IMR-90 (cell line): ENCODE measurements around the gene HCN3. TPM values are rescaled to one million over a fixed set of nuclear protein-coding genes. Genes with fewer than 3 reads are reported as not detected.

Experiments used
- ATAC-seq: fragments of 200-7000 bp; cut with Tn5 transposase; 2 replicates; pipeline ENCODE4 v1.9.1; 2020; ENCODE audit warnings: low read depth, mild to moderate bottlenecking, moderate library complexity
- BruUV-seq: library from RNA; stranded (reverse); fragments of 400-500 nt; replicated peaks from 2 replicates; lab custom pipeline; 2021; lab: Mats Ljungman, UMichigan
- CTCF ChIA-PET: fragments of 300-600 bp; formaldehyde crosslinking; extraction: SDS; loops from one replicate; lab custom pipeline; 2021; ENCODE audit warnings: antibody characterized with exemption; lab: Yijun Ruan, JAX
- POLR2A ChIA-PET: fragments of 300-600 bp; sonication (Branson Sonifier 250); formaldehyde crosslinking; loops from one replicate; lab custom pipeline; 2022; ENCODE audit warnings: antibody characterized with exemption; ENCODE audit not compliant: unreplicated experiment; lab: Charles Lee
- DNase-seq: peaks from one replicate; pipeline ENCODE4 v3.0.0; 2013
- H2AFZ ChIP-seq: replicated peaks from 2 replicates; pipeline ENCODE3; 2013; ENCODE audit warnings: low read length, mild to moderate bottlenecking; ENCODE audit not compliant: poor library complexity
- H2AK5ac ChIP-seq: 2 replicates; pipeline ENCODE4 v1.6.1; 2013; ENCODE audit warnings: low read depth, low read length, inconsistent platforms
- H2AK9ac ChIP-seq: replicated peaks from 2 replicates; pipeline ENCODE3; 2013; ENCODE audit warnings: mild to moderate bottlenecking, low read depth, low read length, moderate library complexity; ENCODE audit not compliant: poor library complexity
- H2BK120ac ChIP-seq: 2 replicates; pipeline ENCODE4 v1.6.1; 2013; ENCODE audit warnings: low read depth, low read length, inconsistent platforms
- H2BK15ac ChIP-seq: 3 replicates; pipeline ENCODE4 v1.6.1; 2013; ENCODE audit warnings: low read depth, low read length, inconsistent platforms
- H2BK20ac ChIP-seq: 2 replicates; pipeline ENCODE4 v1.6.1; 2013; ENCODE audit warnings: low read depth, mild to moderate bottlenecking, inconsistent platforms, low read length, moderate library complexity
- H2BK5ac ChIP-seq: 2 replicates; pipeline ENCODE4 v1.6.1; 2013; ENCODE audit warnings: mild to moderate bottlenecking, low read depth, low read length, inconsistent platforms; ENCODE audit not compliant: poor library complexity, severe bottlenecking
- H3K14ac ChIP-seq: replicated peaks from 2 replicates; pipeline ENCODE4 v1.6.1; 2013; ENCODE audit warnings: low read depth, low read length, inconsistent platforms
- H3K18ac ChIP-seq: 2 replicates; pipeline ENCODE4 v1.6.1; 2013; ENCODE audit warnings: low read depth, low read length, control low read depth
- H3K23ac ChIP-seq: 2 replicates; pipeline ENCODE4 v1.6.1; 2013; ENCODE audit warnings: low read depth, low read length, inconsistent platforms
- H3K27ac ChIP-seq: 2 replicates; pipeline ENCODE4 v1.5.1; 2013; ENCODE audit warnings: mild to moderate bottlenecking, control low read depth, low read length; ENCODE audit not compliant: insufficient read depth
- H3K27me3 ChIP-seq: 2 replicates; pipeline ENCODE4 v1.6.1; 2013; ENCODE audit warnings: low read length; ENCODE audit not compliant: control insufficient read depth, insufficient read depth
- H3K36me3 ChIP-seq: 2 replicates; pipeline ENCODE4 v1.6.1; 2013; ENCODE audit warnings: low read length, mixed read lengths; ENCODE audit not compliant: control insufficient read depth, insufficient read depth
- H3K4ac ChIP-seq: 2 replicates; pipeline ENCODE4 v1.6.1; 2013; ENCODE audit warnings: low read depth, low read length, inconsistent platforms
- H3K4me1 ChIP-seq: 2 replicates; pipeline ENCODE4 v1.6.1; 2013; ENCODE audit warnings: low read length, mixed read lengths; ENCODE audit not compliant: control insufficient read depth, insufficient read depth
- H3K4me2 ChIP-seq: 2 replicates; pipeline ENCODE4 v1.6.1; 2013; ENCODE audit warnings: low read depth, mild to moderate bottlenecking, control low read depth, low read length, moderate library complexity
- H3K4me3 ChIP-seq: 2 replicates; pipeline ENCODE4 v1.5.1; 2013; ENCODE audit warnings: low read depth, mild to moderate bottlenecking, control low read depth, low read length, moderate library complexity; ENCODE audit not compliant: insufficient read depth
- H3K56ac ChIP-seq: 2 replicates; pipeline ENCODE4 v1.6.1; 2013; ENCODE audit warnings: low read length, inconsistent platforms; ENCODE audit not compliant: insufficient read depth; ENCODE audit errors: extremely low read depth
- H3K79me1 ChIP-seq, 2 experiments: 2 replicates each; pipeline ENCODE4 v1.6.1; 2013; ENCODE audit warnings: low read length in 2 of 2, inconsistent platforms in 1 of 2, low read depth in 1 of 2
- H3K9ac ChIP-seq: 2 replicates; pipeline ENCODE4 v1.6.1; 2013; ENCODE audit warnings: low read depth, low read length, control low read depth
- H3K9me1 ChIP-seq: 2 replicates; pipeline ENCODE4 v1.6.1; 2013; ENCODE audit warnings: low read length, inconsistent platforms; ENCODE audit not compliant: insufficient read depth
- H3K9me3 ChIP-seq: 2 replicates; pipeline ENCODE4 v1.6.1; 2013; ENCODE audit warnings: low read length; ENCODE audit not compliant: control insufficient read depth, insufficient read depth
- H4K20me1 ChIP-seq: 2 replicates; pipeline ENCODE4 v1.6.1; 2013; ENCODE audit warnings: low read length, inconsistent platforms; ENCODE audit not compliant: insufficient read depth
- H4K5ac ChIP-seq: 2 replicates; pipeline ENCODE4 v1.6.1; 2013; ENCODE audit warnings: mild to moderate bottlenecking, low read depth, low read length, control low read depth
- H4K8ac ChIP-seq, 2 experiments: 2 replicates each; pipeline ENCODE4 v1.6.1; 2013; ENCODE audit warnings: low read depth in 2 of 2, low read length in 2 of 2, control low read depth in 1 of 2, inconsistent platforms in 1 of 2
- H4K91ac ChIP-seq: 2 replicates; pipeline ENCODE4 v1.6.1; 2013; ENCODE audit warnings: low read depth, low read length, inconsistent platforms; ENCODE audit not compliant: insufficient read depth
- CEBPB ChIP-seq: IDR thresholded peaks from 2 replicates; pipeline ENCODE4 v1.6.1; 2012; ENCODE audit warnings: low read depth, low read length, improper control_type of control experiment
- FOS ChIP-seq: fragments of 150-350 bp; IDR thresholded peaks from 2 replicates; pipeline ENCODE4 v1.6.1; 2016; ENCODE audit warnings: low read depth, low read length
- MAFK ChIP-seq: IDR thresholded peaks from 2 replicates; pipeline ENCODE4 v1.6.1; 2012; ENCODE audit warnings: low read depth, low read length, improper control_type of control experiment
- MAZ ChIP-seq: IDR thresholded peaks from 2 replicates; pipeline ENCODE4 v1.6.1; 2012; ENCODE audit warnings: low read depth, mild to moderate bottlenecking, low read length, improper control_type of control experiment, moderate library complexity, borderline replicate concordance
- MXI1 ChIP-seq: IDR thresholded peaks from 2 replicates; pipeline ENCODE4 v1.6.1; 2012; ENCODE audit warnings: low read depth, mild to moderate bottlenecking, low read length, moderate library complexity, borderline replicate concordance
- NFE2L2 ChIP-seq: fragments of 150-350 bp; IDR thresholded peaks from 2 replicates; pipeline ENCODE4 v1.6.1; 2016; ENCODE audit warnings: low read depth, mild to moderate bottlenecking, low read length
- POLR2A ChIP-seq: IDR thresholded peaks from 2 replicates; pipeline ENCODE4 v1.6.1; 2012; ENCODE audit warnings: mild to moderate bottlenecking, low read depth, low read length
- RAD21 ChIP-seq: IDR thresholded peaks from 2 replicates; pipeline ENCODE4 v1.6.1; 2012; ENCODE audit warnings: low read length, improper control_type of control experiment
- RCOR1 ChIP-seq: IDR thresholded peaks from 2 replicates; pipeline ENCODE4 v1.6.1; 2012; ENCODE audit warnings: mild to moderate bottlenecking, low read length, improper control_type of control experiment; ENCODE audit not compliant: insufficient replicate concordance
- RFX5 ChIP-seq: IDR thresholded peaks from 2 replicates; pipeline ENCODE4 v1.8.0; 2012; ENCODE audit warnings: low read depth, mild to moderate bottlenecking, low read length, moderate library complexity
- SMC3 ChIP-seq: fragments of 150-350 bp; IDR thresholded peaks from 2 replicates; pipeline ENCODE4 v1.6.1; 2016; ENCODE audit warnings: low read depth, mild to moderate bottlenecking, antibody characterized with exemption, low read length, moderate library complexity
- WGBS, 2 experiments: methylation state at CpG; one replicate each; pipeline versions ENCODE4 v1.1.5 to v1.1.7; 2013; ENCODE audit warnings: missing lambda C conversion rate in 2 of 2; ENCODE audit not compliant: insufficient read length in 1 of 2; ENCODE audit errors: extremely low coverage in 2 of 2; 5-methylcytosine and 5-hydroxymethylcytosine counted together
- dilution Hi-C: fragments of 300-500 bp; cut with HindIII; formaldehyde crosslinking; loops from one replicate; pipeline ENCODE4 v1.14.3; 2018; ENCODE audit warnings: low sequenced_read_pairs; ENCODE audit not compliant: unreplicated experiment
- in situ Hi-C: fragments of 300-500 bp; cut with MboI; formaldehyde crosslinking; loops from 3 replicates; pipeline ENCODE4 v1.14.3; 2019; ENCODE audit warnings: low sequenced_read_pairs, inconsistent platforms, mixed read lengths
- intact Hi-C: fragments of 100-400 bp; cut with micrococcal nuclease; formaldehyde crosslinking; loops from 2 replicates; pipeline ENCODE4 v1.10.0; 2022
- polyA plus RNA-seq, 3 experiments: library from polyadenylated mRNA; depleted of rRNA; stranded (reverse); fragments of >200 nt; gene quantifications; 2 replicates each; pipeline ENCODE4 v1.2.3, GENCODE V29; 2012; ENCODE audit warnings: low replicate concordance in 1 of 3
- total RNA-seq: library from RNA; depleted of rRNA; stranded (reverse); fragments of >200 nt; gene quantifications from 2 replicates; pipeline ENCODE4 v1.2.3, GENCODE V29; 2012
- TF ChIP-seq, protein P1 (sequence below): conservative IDR thresholded peaks from 2 replicates; pipeline ENCODE4 v1.5.1; 2012; ENCODE audit warnings: mild to moderate bottlenecking, low read depth, low read length, improper control_type of control experiment
- TF ChIP-seq, protein P2 (sequence below): fragments of 150-350 bp; IDR thresholded peaks from 2 replicates; pipeline ENCODE4 v1.6.1; 2017; ENCODE audit warnings: mild to moderate bottlenecking, antibody characterized with exemption, low read length, low read depth
- TF ChIP-seq, protein P3 (sequence below): fragments of 150-350 bp; IDR thresholded peaks from 2 replicates; pipeline ENCODE4 v1.6.1; 2016; ENCODE audit warnings: low read depth, mild to moderate bottlenecking, low read length, moderate library complexity, borderline replicate concordance

Gene HCN3
- total and polyA plus RNA-seq, 2 of the 4 experiments (the other 2 are of a cell fraction), result 0.36 to 2.7 TPM

DNA sequence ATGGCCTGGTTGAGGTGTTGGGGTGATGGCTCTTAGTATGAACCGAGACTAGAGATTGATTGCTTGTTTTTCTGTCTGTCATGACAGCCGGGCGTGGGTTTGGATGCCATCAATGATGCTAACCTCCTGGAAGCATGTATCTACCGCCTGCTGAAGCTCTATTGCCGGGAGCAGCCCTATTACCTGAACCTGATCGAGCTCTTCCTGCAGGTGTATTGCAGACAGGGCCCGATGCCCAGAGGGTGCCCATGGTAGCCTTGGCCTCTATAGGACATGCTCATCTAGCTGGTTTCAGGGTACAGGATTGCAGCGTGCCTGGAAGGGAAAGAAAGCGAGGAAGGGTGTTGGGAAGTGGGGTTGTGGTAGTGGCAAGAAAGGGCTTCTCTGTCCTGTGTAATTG is 40.8 kb downstream of the HCN3 start:
- Histone ChIP-seq H3K18ac (no peak overlapping the region), H2AK5ac (no peak overlapping the region), H3K4me3 (no peak overlapping the region), H3K14ac (no peak overlapping the region), H3K4ac (no peak overlapping the region), H2AFZ (no peak overlapping the region), H3K56ac (no peak overlapping the region), H3K23ac (no peak overlapping the region), H4K20me1 (no peaks in the 10 kb centered on the region), H3K4me2 (no peak overlapping the region), H2AK9ac (no peak overlapping the region), H3K79me1 (peaks cover 0 to 52% of the 10 kb centered on the region in 2 experiments; a peak in 3 of 4 replicates), H3K9ac (no peak overlapping the region), H3K4me1 (peaks cover 9% of the 10 kb centered on the region; the same call in 1 of the 2 replicates), H3K9me3 (no peaks in the 10 kb centered on the region), H3K9me1 (peaks cover 13% of the 10 kb centered on the region; the same call in 1 of the 2 replicates), H4K8ac (no peak overlapping the region), H2BK120ac (no peak overlapping the region), H2BK5ac (no peak overlapping the region), H2BK15ac (no peak overlapping the region), H2BK20ac (no peak overlapping the region), H3K27me3 (no peaks in the 10 kb centered on the region), H4K5ac (no peak overlapping the region), H3K27ac (no peak overlapping the region), H3K36me3 (peaks cover 20% of the 10 kb centered on the region), H4K91ac (no peak overlapping the region)
- CTCF ChIA-PET, result no interaction called here
- in situ Hi-C loops (loop anchor here (5.0 kb wide), 1 partner anchor 41 kb away; the partner anchor contains the start of gene HCN3), intact Hi-C loops (no loop called here), dilution Hi-C loops (no loop called here)
- no peak for ATAC-seq
- BruUV-seq, result no TSS peak
- no peak for TF ChIP-seq CEBPB
- TF ChIP-seq SMC3, result no peak
- TF ChIP-seq, protein P1, sequence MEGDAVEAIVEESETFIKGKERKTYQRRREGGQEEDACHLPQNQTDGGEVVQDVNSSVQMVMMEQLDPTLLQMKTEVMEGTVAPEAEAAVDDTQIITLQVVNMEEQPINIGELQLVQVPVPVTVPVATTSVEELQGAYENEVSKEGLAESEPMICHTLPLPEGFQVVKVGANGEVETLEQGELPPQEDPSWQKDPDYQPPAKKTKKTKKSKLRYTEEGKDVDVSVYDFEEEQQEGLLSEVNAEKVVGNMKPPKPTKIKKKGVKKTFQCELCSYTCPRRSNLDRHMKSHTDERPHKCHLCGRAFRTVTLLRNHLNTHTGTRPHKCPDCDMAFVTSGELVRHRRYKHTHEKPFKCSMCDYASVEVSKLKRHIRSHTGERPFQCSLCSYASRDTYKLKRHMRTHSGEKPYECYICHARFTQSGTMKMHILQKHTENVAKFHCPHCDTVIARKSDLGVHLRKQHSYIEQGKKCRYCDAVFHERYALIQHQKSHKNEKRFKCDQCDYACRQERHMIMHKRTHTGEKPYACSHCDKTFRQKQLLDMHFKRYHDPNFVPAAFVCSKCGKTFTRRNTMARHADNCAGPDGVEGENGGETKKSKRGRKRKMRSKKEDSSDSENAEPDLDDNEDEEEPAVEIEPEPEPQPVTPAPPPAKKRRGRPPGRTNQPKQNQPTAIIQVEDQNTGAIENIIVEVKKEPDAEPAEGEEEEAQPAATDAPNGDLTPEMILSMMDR, result no peak
- TF ChIP-seq, protein P2, sequence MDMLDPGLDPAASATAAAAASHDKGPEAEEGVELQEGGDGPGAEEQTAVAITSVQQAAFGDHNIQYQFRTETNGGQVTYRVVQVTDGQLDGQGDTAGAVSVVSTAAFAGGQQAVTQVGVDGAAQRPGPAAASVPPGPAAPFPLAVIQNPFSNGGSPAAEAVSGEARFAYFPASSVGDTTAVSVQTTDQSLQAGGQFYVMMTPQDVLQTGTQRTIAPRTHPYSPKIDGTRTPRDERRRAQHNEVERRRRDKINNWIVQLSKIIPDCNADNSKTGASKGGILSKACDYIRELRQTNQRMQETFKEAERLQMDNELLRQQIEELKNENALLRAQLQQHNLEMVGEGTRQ, result no peak
- TF ChIP-seq MXI1, result no peak
- no peak for TF ChIP-seq RAD21
- no peak for TF ChIP-seq RFX5
- TF ChIP-seq FOS, result no peak
- TF ChIP-seq MAZ, result no peak
- TF ChIP-seq, protein P3, sequence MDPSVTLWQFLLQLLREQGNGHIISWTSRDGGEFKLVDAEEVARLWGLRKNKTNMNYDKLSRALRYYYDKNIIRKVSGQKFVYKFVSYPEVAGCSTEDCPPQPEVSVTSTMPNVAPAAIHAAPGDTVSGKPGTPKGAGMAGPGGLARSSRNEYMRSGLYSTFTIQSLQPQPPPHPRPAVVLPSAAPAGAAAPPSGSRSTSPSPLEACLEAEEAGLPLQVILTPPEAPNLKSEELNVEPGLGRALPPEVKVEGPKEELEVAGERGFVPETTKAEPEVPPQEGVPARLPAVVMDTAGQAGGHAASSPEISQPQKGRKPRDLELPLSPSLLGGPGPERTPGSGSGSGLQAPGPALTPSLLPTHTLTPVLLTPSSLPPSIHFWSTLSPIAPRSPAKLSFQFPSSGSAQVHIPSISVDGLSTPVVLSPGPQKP, result no peak
- no peak for TF ChIP-seq MAFK
- no peak for TF ChIP-seq RCOR1
- no peak for TF ChIP-seq POLR2A
- no peak for TF ChIP-seq NFE2L2
- WGBS, 2 experiments, result 90% methylated on average over 6 of the region's 9 CpGs; no CpG with 5 or more reads in 1 of the 2 experiments
- DNase-seq, result no peak
- POLR2A ChIA-PET, result no interaction called here
